Common myeloid progenitor, CD34-positive (primary cell): ENCODE results near the gene BSND.

Experiments
- CTCF ChIA-PET: fragments of 350-600 bp; sonication (Branson Sonifier 250); formaldehyde crosslinking; loops from one replicate; lab custom pipeline; 2021; ENCODE audit warnings: antibody characterized with exemption; lab: Charles Lee
- POLR2A ChIA-PET: fragments of 350-600 bp; sonication (Branson Sonifier 250); formaldehyde crosslinking; loops from one replicate; lab custom pipeline; 2021; ENCODE audit warnings: antibody characterized with exemption; lab: Charles Lee
- DNase-seq, 3 donors: peaks; one replicate each; pipeline versions ENCODE4 v3.0.0 to v3.0.0-alpha.2; 2013
- H3K27ac ChIP-seq, 2 experiments: 1 replicate in 1 of 2; 2 replicates in 1 of 2; pipeline ENCODE4 v1.7.0; 2013; ENCODE audit warnings: inconsistent platforms in 2 of 2, low read length in 2 of 2, mild to moderate bottlenecking in 2 of 2, low read depth in 1 of 2, moderate library complexity in 1 of 2; ENCODE audit not compliant: severe bottlenecking in 2 of 2, insufficient read depth in 1 of 2, poor library complexity in 1 of 2
- H3K27me3 ChIP-seq, 5 experiments: replicated peaks in 2 of 5; 1 replicate in 3 of 5; 2 replicates in 2 of 5; pipeline versions ENCODE4 v1.6.1 to v1.7.0; 2013; ENCODE audit warnings: low read length in 4 of 5, mild to moderate bottlenecking in 2 of 5, moderate library complexity in 2 of 5, inconsistent platforms in 1 of 5; ENCODE audit not compliant: insufficient read depth in 5 of 5, control insufficient read depth in 4 of 5
- H3K36me3 ChIP-seq, 4 experiments: 1 replicate in 2 of 4; 2 replicates in 2 of 4; pipeline versions ENCODE4 v1.6.1 to v1.7.0; 2013; ENCODE audit warnings: low read length in 3 of 4, control low read depth in 1 of 4, mild to moderate bottlenecking in 1 of 4; ENCODE audit not compliant: control insufficient read depth in 4 of 4, insufficient read depth in 4 of 4
- H3K4me1 ChIP-seq, 4 experiments: 1 replicate in 3 of 4; 2 replicates in 1 of 4; pipeline versions ENCODE4 v1.6.1 to v1.7.1; 2013; ENCODE audit warnings: low read length in 3 of 4, mild to moderate bottlenecking in 3 of 4, control low read depth in 1 of 4, inconsistent platforms in 1 of 4, moderate library complexity in 1 of 4; ENCODE audit not compliant: control insufficient read depth in 4 of 4, insufficient read depth in 4 of 4; ENCODE audit errors: control extremely low read depth in 1 of 4
- H3K4me3 ChIP-seq, 7 experiments: 1 replicate in 4 of 7; 2 replicates in 3 of 7; pipeline versions ENCODE4 v1.5.1 to v1.7.0; 2013; ENCODE audit warnings: mild to moderate bottlenecking in 7 of 7, low read length in 6 of 7, moderate library complexity in 6 of 7, inconsistent platforms in 2 of 7, low read depth in 2 of 7, control low read depth in 1 of 7; ENCODE audit not compliant: insufficient read depth in 4 of 7, control insufficient read depth in 1 of 7; ENCODE audit errors: extremely low read depth in 1 of 7
- H3K9me3 ChIP-seq, 5 experiments: 1 replicate in 4 of 5; 2 replicates in 1 of 5; pipeline versions ENCODE4 v1.6.1 to v1.7.1; 2013; ENCODE audit warnings: low read length in 4 of 5, mild to moderate bottlenecking in 2 of 5, inconsistent platforms in 1 of 5, low read depth in 1 of 5, moderate library complexity in 1 of 5; ENCODE audit not compliant: control insufficient read depth in 4 of 5, insufficient read depth in 2 of 5; ENCODE audit errors: control extremely low read depth in 1 of 5
- WGBS: methylation state at CpG from one replicate; pipeline ENCODE4 v1.1.5; 2013; ENCODE audit not compliant: insufficient coverage; 5-methylcytosine and 5-hydroxymethylcytosine counted together

BSND gene

DNA sequence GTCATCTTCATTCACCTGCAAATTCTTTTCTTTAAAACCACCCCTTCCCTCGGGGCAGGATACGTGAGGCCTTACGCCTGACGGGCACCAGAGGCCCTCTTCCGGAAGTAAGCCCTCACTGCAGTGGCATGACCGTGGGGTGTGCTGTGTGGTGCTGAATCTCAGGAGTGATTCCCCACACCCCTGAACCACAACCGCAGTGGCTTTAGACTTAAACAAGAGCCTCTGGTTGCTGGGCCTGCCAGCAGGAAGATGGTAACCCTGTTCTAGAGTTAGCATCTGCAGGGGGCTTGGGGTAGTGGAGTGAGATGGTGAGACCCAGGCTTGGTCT, 12.1 kb downstream of the BSND start:
- POLR2A ChIA-PET = no interaction called here
- Histone ChIP-seq H3K27ac (no peak overlapping the region), H3K36me3 (no peaks in the 10 kb centered on the region), H3K9me3 (peaks cover 0 to 6% (median 0%) of the 10 kb centered on the region in 5 experiments), H3K4me3 (no peak overlapping the region), H3K4me1 (no peaks in the 10 kb centered on the region), H3K27me3 (peaks cover 0 to 3% (median 2%) of the 10 kb centered on the region in 5 experiments)
- WGBS = 97% methylated on average over 6 of the region's 7 CpGs
- DNase-seq = peak in 2 of 3 donors; percentile 18 to 40
- CTCF ChIA-PET = interaction anchor here (0.8 to 1.7 kb wide), 2 partner anchors 11 to 66 kb away, joined by 3 to 6 read pairs; no protein-coding TSS in a partner anchor

DNA sequence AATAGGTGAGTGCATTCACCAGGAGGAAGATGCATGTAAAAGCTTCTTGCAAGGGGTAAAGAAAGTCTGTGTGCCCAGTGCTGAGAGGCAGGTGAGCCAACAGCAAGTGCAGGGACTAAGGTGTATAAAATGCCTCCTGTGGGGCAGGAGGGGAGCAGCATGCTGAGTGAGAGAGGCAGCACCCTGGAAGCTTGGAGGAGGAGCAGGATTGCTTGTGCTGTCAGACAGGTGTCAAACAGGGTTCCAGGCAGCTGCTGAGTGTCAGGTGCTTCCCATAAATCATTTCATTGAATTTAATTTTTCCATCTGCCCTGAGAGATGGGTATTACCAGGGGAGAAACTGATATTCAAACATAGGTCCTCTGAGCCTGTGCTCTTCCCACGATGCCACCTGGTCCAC, 13.9 kb downstream of the BSND start:
- Histone ChIP-seq H3K36me3 (no peaks in the 10 kb centered on the region), H3K4me3 (no peak overlapping the region), H3K9me3 (peaks cover 0 to 6% (median 0%) of the 10 kb centered on the region in 5 experiments), H3K27ac (no peak overlapping the region), H3K27me3 (peaks cover 0 to 5% (median 4%) of the 10 kb centered on the region in 5 experiments), H3K4me1 (no peaks in the 10 kb centered on the region)
- 100% methylated on average over 1 of the region's 1 CpG for WGBS
- ChIA-PET POLR2A (interaction anchor here (0.6 kb wide), 1 partner anchor 42 kb away, joined by 3 read pairs; no protein-coding TSS in a partner anchor), CTCF (interaction anchor here (1.0 to 1.8 kb wide), 3 partner anchors 9 to 11 kb away, joined by 4 to 5 read pairs (median 4); no protein-coding TSS in a partner anchor)
- DNase-seq = no peak

DNA sequence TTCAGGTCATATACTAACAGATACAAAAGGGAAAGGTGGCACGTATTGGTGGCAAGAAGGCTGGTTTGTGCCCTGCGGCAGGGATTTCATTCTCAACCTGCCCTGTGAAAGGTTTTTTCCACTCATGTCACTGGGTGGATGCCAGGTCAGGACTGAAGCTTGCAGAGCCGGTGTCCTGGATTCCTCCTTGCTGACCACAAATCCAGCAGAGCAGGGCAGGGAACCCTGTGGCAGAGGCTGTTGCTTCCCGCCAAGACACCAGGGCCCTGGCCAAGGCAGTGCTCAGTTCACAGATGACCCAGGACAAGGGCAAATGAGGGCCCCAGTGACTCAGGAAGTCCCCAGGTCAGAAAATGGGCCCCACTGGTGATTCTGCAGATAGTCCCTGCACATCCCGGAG, 16.4 kb downstream of the BSND start:
- ChIA-PET CTCF (interaction anchor here (1.1 to 1.6 kb wide), 2 partner anchors 69 to 70 kb away, joined by 3 read pairs; no protein-coding TSS in a partner anchor), POLR2A (no interaction called here)
- Histone ChIP-seq H3K36me3 (no peaks in the 10 kb centered on the region), H3K4me1 (no peaks in the 10 kb centered on the region), H3K9me3 (no peaks in the 10 kb centered on the region), H3K27me3 (peaks cover 0 to 7% (median 4%) of the 10 kb centered on the region in 5 experiments), H3K27ac (no peak overlapping the region), H3K4me3 (no peak overlapping the region)
- WGBS = 98% methylated on average over 5 of the region's 5 CpGs
- DNase-seq = no peak

DNA sequence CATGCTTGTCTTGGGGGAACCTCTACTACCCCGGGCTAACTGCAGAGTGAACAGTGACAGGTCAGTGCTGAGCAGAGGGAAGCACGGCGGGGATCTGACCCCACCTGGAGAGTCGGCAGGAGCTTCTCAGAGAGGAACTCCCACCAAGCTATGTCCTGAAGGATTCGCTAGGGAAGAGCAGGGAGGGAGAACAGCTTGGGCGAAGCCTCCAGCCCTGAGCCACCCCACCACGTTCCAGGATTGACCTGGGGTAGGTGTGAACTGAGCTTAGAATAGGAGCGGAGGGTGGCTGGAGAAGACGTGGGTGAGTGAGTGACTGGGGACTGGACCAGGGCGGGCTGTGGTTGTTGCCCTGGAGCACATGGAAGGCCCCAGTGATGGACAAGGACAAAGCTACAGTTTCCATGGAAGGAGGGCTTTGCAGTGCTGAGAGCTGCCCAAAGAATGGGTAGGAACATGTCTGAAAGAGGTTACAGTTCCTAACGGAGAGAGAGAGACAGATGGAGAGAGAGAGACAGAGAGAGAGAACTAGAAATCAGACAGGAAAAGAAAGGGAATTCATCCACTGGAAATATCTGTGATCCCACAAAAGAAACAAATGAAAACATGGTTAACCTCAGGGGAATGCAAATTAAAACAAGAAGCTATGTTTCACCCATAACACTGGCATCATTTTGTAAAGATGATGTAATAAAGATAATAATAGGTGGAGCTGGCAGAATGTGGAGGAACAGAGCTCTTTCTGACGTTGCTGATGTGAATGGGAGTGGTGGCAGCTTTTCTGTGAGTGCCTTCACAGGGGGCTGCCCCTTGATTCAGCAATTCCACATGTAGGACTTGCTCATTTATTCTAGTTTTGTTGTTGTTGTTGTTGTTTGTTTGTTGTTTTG, 17.2 kb downstream of the BSND start:
- Histone ChIP-seq H3K4me1 (no peaks in the 10 kb centered on the region), H3K27me3 (peaks cover 0 to 7% (median 4%) of the 10 kb centered on the region in 5 experiments), H3K27ac (no peak overlapping the region), H3K4me3 (no peak overlapping the region), H3K9me3 (no peaks in the 10 kb centered on the region), H3K36me3 (no peaks in the 10 kb centered on the region)
- CTCF ChIA-PET = interaction anchor here (1.1 to 1.6 kb wide), 3 partner anchors 14 to 71 kb away, joined by 3 to 4 read pairs (median 3); no protein-coding TSS in a partner anchor
- 92% methylated on average over 10 of the region's 12 CpGs for WGBS
- no peak for DNase-seq
- POLR2A ChIA-PET = no interaction called here

DNA sequence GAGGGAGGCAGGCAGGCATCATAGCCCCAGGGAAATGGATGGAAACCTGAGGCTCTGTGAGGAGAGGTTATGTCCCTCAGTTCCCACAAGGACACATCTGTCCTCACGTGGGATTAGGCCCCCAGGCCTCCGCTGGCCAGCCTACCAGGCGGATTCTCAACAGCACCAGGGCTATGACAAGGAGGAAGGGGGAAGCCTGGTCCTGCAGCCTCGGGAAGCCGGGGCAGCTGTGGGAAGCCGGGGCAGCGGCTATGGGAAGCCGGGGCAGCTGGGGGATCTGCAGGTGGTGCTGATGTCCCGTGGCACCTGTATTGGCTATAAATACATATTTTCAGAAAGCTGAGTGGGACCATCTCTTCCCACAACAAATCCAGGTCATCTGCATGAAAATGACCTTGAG, 19.7 kb downstream of the BSND start:
- peaks cover 0 to 5% (median 4%) of the 10 kb centered on the region in 5 experiments for H3K27me3 ChIP-seq
- ChIA-PET POLR2A (no interaction called here), CTCF (interaction anchor here (1.1 kb wide), 1 partner anchor 10 kb away, joined by 4 read pairs; no protein-coding TSS in a partner anchor)
- no peak overlapping the region for H3K27ac ChIP-seq
- no peak for DNase-seq
- no peaks in the 10 kb centered on the region for H3K36me3 ChIP-seq
- WGBS = 97% methylated on average over 4 of the region's 9 CpGs
- H3K9me3 ChIP-seq = no peaks in the 10 kb centered on the region
- H3K4me3 ChIP-seq = no peak overlapping the region
- no peaks in the 10 kb centered on the region for H3K4me1 ChIP-seq

DNA sequence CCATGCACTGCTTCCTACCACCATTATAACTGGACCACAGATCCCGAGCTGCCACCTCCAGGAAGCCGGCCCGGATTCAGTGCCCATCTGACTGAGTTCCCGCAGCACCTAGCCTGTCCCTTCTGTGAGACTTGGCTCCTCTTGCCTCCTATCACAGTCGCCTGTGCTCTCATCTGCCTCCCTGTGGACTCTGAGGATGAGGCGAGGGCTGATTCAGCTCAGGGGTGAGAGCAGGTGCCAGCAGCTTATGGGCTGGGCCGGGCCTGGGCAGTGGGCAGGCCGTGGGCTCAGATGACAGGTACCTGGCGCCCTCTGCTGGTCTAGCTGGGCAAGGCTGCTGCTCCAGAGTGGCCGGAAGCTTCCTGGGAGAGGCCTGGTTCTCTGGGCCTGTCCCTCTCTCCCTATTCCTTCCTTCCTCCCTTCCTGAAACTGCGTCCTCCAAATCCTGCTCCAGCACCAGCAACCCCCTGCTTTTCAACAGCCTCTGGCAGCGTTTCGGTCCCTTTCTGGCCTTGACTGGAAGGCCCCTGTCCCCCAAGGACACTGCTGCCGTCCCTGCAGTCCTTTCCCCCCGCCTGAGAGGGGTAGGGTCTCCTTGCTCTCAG, 23.3 kb downstream of the BSND start:
- Histone ChIP-seq H3K27me3 (peaks cover 0 to 4% (median 0%) of the 10 kb centered on the region in 5 experiments), H3K4me3 (no peak overlapping the region), H3K4me1 (no peaks in the 10 kb centered on the region), H3K36me3 (no peaks in the 10 kb centered on the region), H3K27ac (no peak overlapping the region), H3K9me3 (no peaks in the 10 kb centered on the region)
- WGBS = 65% methylated on average over 14 of the region's 15 CpGs
- POLR2A ChIA-PET = no interaction called here
- CTCF ChIA-PET = interaction anchor here (0.5 to 2.9 kb wide), 18 partner anchors 9 to 100 kb away, joined by 3 to 30 read pairs (median 4); partner anchors contain the start of gene PCSK9
- peak; percentile 80 to 84 (median 81) for DNase-seq
